MM.1S (cell line): Measurements from ENCODE around the gene COPS7B.

Source experiments
- DNase-seq: peaks from one replicate; pipeline ENCODE4 v3.0.0-alpha.2; 2015
- H2AFZ ChIP-seq: fragments of 300-600 bp; sonication (generic); 2 replicates; pipeline ENCODE4 v1.6.0; 2016; ENCODE audit warnings: antibody characterized with exemption, low read length
- H3F3A ChIP-seq: fragments of 300-600 bp; sonication (generic); 2 replicates; pipeline ENCODE4 v1.6.1; 2016; ENCODE audit warnings: mild to moderate bottlenecking, antibody characterized with exemption, low read length, moderate library complexity, mixed read lengths; ENCODE audit not compliant: insufficient read depth
- H3K27ac ChIP-seq: fragments of 300-600 bp; sonication (generic); 2 replicates; pipeline ENCODE4 v1.5.1; 2016; ENCODE audit warnings: mild to moderate bottlenecking, low read length
- H3K27me3 ChIP-seq: fragments of 300-600 bp; sonication (generic); replicated peaks from 2 replicates; pipeline ENCODE4 v1.6.0; 2016; ENCODE audit warnings: low read length; ENCODE audit not compliant: insufficient read depth
- H3K36me3 ChIP-seq: fragments of 300-600 bp; sonication (generic); replicated peaks from 2 replicates; pipeline ENCODE4 v1.6.1; 2016; ENCODE audit warnings: mild to moderate bottlenecking, low read length, mixed read lengths; ENCODE audit not compliant: insufficient read depth
- H3K4me1 ChIP-seq: fragments of 300-600 bp; sonication (generic); 2 replicates; pipeline ENCODE4 v1.6.1; 2016; ENCODE audit warnings: low read length, mixed read lengths
- H3K4me2 ChIP-seq: fragments of 300-600 bp; sonication (generic); 2 replicates; pipeline ENCODE4 v1.6.0; 2016; ENCODE audit warnings: low read depth, low read length
- H3K4me3 ChIP-seq: fragments of 300-600 bp; sonication (generic); 2 replicates; pipeline ENCODE4 v1.5.1; 2016; ENCODE audit warnings: low read length, mixed read lengths
- H3K79me2 ChIP-seq: fragments of 300-600 bp; sonication (generic); 2 replicates; pipeline ENCODE4 v1.6.1; 2016; ENCODE audit warnings: mixed run types, low read length, mixed read lengths
- H3K9ac ChIP-seq: fragments of 300-600 bp; sonication (generic); 2 replicates; pipeline ENCODE4 v1.6.1; 2016; ENCODE audit warnings: low read length, mixed read lengths
- H3K9me2 ChIP-seq: fragments of 300-600 bp; sonication (generic); replicated peaks from 2 replicates; pipeline ENCODE4 v1.6.1; 2016; ENCODE audit warnings: mild to moderate bottlenecking, low read length, mixed read lengths; ENCODE audit not compliant: insufficient read depth
- H3K9me3 ChIP-seq: fragments of 300-600 bp; sonication (generic); replicated peaks from 2 replicates; pipeline ENCODE4 v1.6.1; 2016; ENCODE audit warnings: mild to moderate bottlenecking, low read length, mixed read lengths; ENCODE audit not compliant: insufficient read depth
- H4K20me1 ChIP-seq: fragments of 300-600 bp; sonication (generic); 2 replicates; pipeline ENCODE4 v1.6.1; 2016; ENCODE audit warnings: mild to moderate bottlenecking, low read length, moderate library complexity, mixed read lengths; ENCODE audit not compliant: insufficient read depth
- CTCF ChIP-seq: fragments of 300-600 bp; sonication (generic); IDR thresholded peaks from 2 replicates; pipeline ENCODE4 v1.5.1; 2016; ENCODE audit warnings: antibody characterized with exemption, low read length, mixed read lengths
- EZH2 ChIP-seq: fragments of 300-600 bp; sonication (generic); optimal IDR thresholded peaks from 2 replicates; pipeline ENCODE3; 2017; ENCODE audit warnings: low read depth, mild to moderate bottlenecking, antibody characterized with exemption, low read length, mixed read lengths
- EZH2phosphoT487 ChIP-seq: fragments of 300-600 bp; sonication (generic); IDR thresholded peaks from 2 replicates; pipeline ENCODE4 v1.6.1; 2018; ENCODE audit warnings: antibody characterized with exemption, low read length

The COPS7B gene

GRCh38 chr2:231764760-231765159 is 21.5 kb upstream of the COPS7B start:
- Histone ChIP-seq H3K4me1 (peaks cover 22% of the 10 kb centered on the region), H3K27me3 (no peaks in the 10 kb centered on the region), H3K4me2 (peak overlapping the region; percentile 42; the same call in 1 of the 2 replicates), H2AFZ (no peak overlapping the region), H3K36me3 (no peaks in the 10 kb centered on the region), H3K79me2 (no peaks in the 10 kb centered on the region), H3K9me2 (no peaks in the 10 kb centered on the region), H3K9me3 (no peaks in the 10 kb centered on the region), H4K20me1 (no peaks in the 10 kb centered on the region), H3K27ac (peak overlapping the region; percentile 54; the same call in 1 of the 2 replicates), H3K4me3 (no peak overlapping the region), H3F3A (peaks cover 25% of the 10 kb centered on the region), H3K9ac (0 out of 2 replicates have a peak overlapping the region, but pooled peaks have one; percentile 14)
- TF ChIP-seq EZH2 = no peak
- TF ChIP-seq CTCF = no peak
- no peak for DNase-seq

- no peak for TF ChIP-seq EZH2
- no peak for TF ChIP-seq CTCF
- TF ChIP-seq EZH2phosphoT487 = no peak
- Histone ChIP-seq H3K9me2 (no peaks in the 10 kb centered on the region), H3K4me1 (peaks cover 29% of the 10 kb centered on the region), H3K9ac (0 out of 2 replicates have a peak overlapping the region, but pooled peaks have one; percentile 14), H3K4me3 (no peak overlapping the region), H4K20me1 (no peaks in the 10 kb centered on the region), H3K27me3 (no peaks in the 10 kb centered on the region), H3K27ac (peak overlapping the region; percentile 54; the same call in 1 of the 2 replicates), H3K36me3 (no peaks in the 10 kb centered on the region), H3K4me2 (peak overlapping the region; percentile 42), H3K79me2 (no peaks in the 10 kb centered on the region), H2AFZ (no peak overlapping the region), H3F3A (peaks cover 32% of the 10 kb centered on the region), H3K9me3 (no peaks in the 10 kb centered on the region)
- DNase-seq = peak; percentile 76
Observed at GRCh38 chr2:231765496-231765929, 20.7 kb upstream of the COPS7B start.

DNA sequence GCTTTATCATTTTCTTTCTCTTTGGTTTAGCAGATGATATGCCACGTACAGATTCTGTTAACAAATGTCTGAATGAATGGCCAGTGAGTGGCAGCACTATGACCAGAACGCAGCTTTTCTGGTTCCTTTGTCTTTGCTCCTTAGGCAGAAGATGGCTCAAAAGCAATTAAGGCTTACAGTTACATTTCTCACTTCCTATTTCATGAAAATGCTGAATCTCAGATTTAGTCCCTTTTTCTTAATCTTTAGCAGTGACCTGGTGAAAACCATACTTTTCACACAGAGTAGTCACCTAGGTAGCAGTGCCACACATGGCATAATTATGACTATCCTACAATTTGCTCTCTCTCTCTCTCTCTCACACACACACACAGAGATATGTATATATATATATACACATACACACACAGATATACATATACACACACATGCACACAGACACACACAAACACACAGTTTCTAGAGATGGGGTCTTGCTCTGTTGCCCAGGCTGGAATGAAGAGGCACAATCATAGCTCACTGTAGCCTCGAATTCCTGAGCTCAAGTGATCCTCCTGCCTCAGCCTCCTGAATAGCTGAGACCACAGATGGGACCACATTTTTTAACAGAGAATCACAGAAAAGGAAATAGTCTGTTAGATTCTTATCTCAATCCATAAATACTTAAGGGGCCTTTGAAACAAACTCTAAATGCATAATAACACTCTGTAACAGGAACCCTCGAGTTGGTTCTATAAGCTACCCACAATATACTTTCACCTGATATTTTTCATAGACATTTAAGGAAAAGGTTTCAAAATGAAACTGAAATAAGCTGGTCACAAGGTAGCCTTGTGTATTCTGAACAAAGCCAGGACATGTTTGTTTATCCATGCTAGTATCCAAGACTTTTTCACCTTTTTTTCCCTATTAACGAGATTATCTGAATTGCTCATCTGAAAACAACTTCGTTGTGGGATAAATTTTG is 16.8 kb upstream of the COPS7B start:
- Histone ChIP-seq H3K4me2 (peak overlapping the region; percentile 57), H4K20me1 (no peaks in the 10 kb centered on the region), H3K36me3 (no peaks in the 10 kb centered on the region), H3K4me3 (peak overlapping the region; percentile 26), H3K79me2 (no peaks in the 10 kb centered on the region), H3K4me1 (peaks cover 27% of the 10 kb centered on the region), H3K27me3 (no peaks in the 10 kb centered on the region), H3K9me2 (no peaks in the 10 kb centered on the region), H2AFZ (0 out of 2 replicates have a peak overlapping the region, but pooled peaks have one; percentile 9), H3F3A (peaks cover 32% of the 10 kb centered on the region), H3K9me3 (no peaks in the 10 kb centered on the region), H3K27ac (peak overlapping the region; percentile 68), H3K9ac (peak overlapping the region; percentile 32; the same call in 1 of the 2 replicates)
- TF ChIP-seq CTCF = peak; percentile 13; the same call in 1 of the 2 replicates
- TF ChIP-seq EZH2 = no peak
- peak; percentile 62 for DNase-seq
